Choroid plexus epithelial cell (primary cell): ENCODE data around the gene CAPG.
"Not testable (repeated sequence)": the region's sequence is repeated elsewhere in the genome, so short reads cannot be mapped to it uniquely, and the experiment has no call there.

Experiments used
- DNase-seq: peaks from one replicate; pipeline ENCODE4 v3.0.0-alpha.2; 2010; ENCODE audit warnings: low read depth
- H3K4me3 ChIP-seq: 2 replicates; pipeline ENCODE4 v1.5.1; 2011; ENCODE audit warnings: low read depth, mild to moderate bottlenecking, control low read depth, low read length, moderate library complexity
- CTCF ChIP-seq: conservative IDR thresholded peaks from 2 replicates; pipeline ENCODE4 v1.5.1; 2011; ENCODE audit warnings: low read depth, mild to moderate bottlenecking, control low read depth, inconsistent platforms, low read length, moderate library complexity

CAPG gene

GRCh38 chr2:85419009-85419675, 9.0 kb upstream of the CAPG start:
- no peak for DNase-seq
- peak overlapping the region; percentile 84 for H3K4me3 ChIP-seq
- no peak for TF ChIP-seq CTCF

GRCh38 chr2:85418132-85419008, 8.2 kb upstream of the CAPG start, which contains the start of gene SH2D6:
Gene SH2D6, plus strand, starts transcription at chr2:85418714. Its CDS starts 10,752 bp downstream, at chr2:85429466.
- peak within 1 kb of the TSS; percentile 84 for H3K4me3 ChIP-seq
- DNase-seq = peak; percentile 83
- TF ChIP-seq CTCF = no peak

GRCh38 chr2:85415980-85416650, 5.9 kb upstream of the CAPG start:
- H3K4me3 ChIP-seq = no peak overlapping the region
- no peak for TF ChIP-seq CTCF
- DNase-seq = no peak

- DNase-seq = no peak
- TF ChIP-seq CTCF = no peak
- H3K4me3 ChIP-seq = no peak overlapping the region
Measured at GRCh38 chr2:85414761-85415553, 4.8 kb upstream of the CAPG start.

GRCh38 chr2:85414421-85414759, 4.2 kb upstream of the CAPG start:
- H3K4me3 ChIP-seq, DNase-seq: not testable (repeated sequence)

GRCh38 chr2:85413592-85414420, 3.6 kb upstream of the CAPG start:
- H3K4me3 ChIP-seq = peak overlapping the region; percentile 77
- peak; percentile 61 for DNase-seq
- peak; percentile 18 for TF ChIP-seq CTCF
